HG02970 (cell line): ENCODE measurements around the gene DNAJA2.

Experiments
- ATAC-seq: cut with Tn5 transposase; IDR thresholded peaks from one replicate; pipeline ENCODE4 v1.9.1; 2021; ENCODE audit warnings: mild to moderate bottlenecking, moderate library complexity, moderate number of reproducible peaks; ENCODE audit not compliant: unreplicated experiment, low FRiP score

DNAJA2 gene

GRCh38 chr16:46929378-46930332, 43.8 kb downstream of the DNAJA2 start:
- no peak for ATAC-seq

- no peak for ATAC-seq
Observed at GRCh38 chr16:46928811-46929210, 44.7 kb downstream of the DNAJA2 start.

GRCh38 chr16:46927273-46927672, 46.2 kb downstream of the DNAJA2 start:
- ATAC-seq = no peak

GRCh38 chr16:46926470-46927225, 46.8 kb downstream of the DNAJA2 start:
- ATAC-seq = no peak

- ATAC-seq = no peak
Observed at GRCh38 chr16:46924402-46924801, 49.1 kb downstream of the DNAJA2 start.

GRCh38 chr16:46923513-46924295, 49.8 kb downstream of the DNAJA2 start:
- ATAC-seq = no peak

- ATAC-seq = no peak
Observed at GRCh38 chr16:46922239-46922638, 51.2 kb downstream of the DNAJA2 start.

- no peak for ATAC-seq
Observed at GRCh38 chr16:46920402-46921068, 52.9 kb downstream of the DNAJA2 start.

GRCh38 chr16:46918905-46919792, 54.3 kb downstream of the DNAJA2 start:
- ATAC-seq = peak; percentile 74

GRCh38 chr16:46918400-46918799, 55.1 kb downstream of the DNAJA2 start:
- ATAC-seq = no peak

- ATAC-seq = no peak
Observed at GRCh38 chr16:46916980-46917379, 56.5 kb downstream of the DNAJA2 start.

- ATAC-seq = no peak
Observed at GRCh38 chr16:46915483-46916025, 57.9 kb downstream of the DNAJA2 start.

- no peak for ATAC-seq
Observed at GRCh38 chr16:46914556-46915201, 58.8 kb downstream of the DNAJA2 start.

- no peak for ATAC-seq
Observed at GRCh38 chr16:46911650-46912049, 61.8 kb downstream of the DNAJA2 start.

GRCh38 chr16:46911038-46911437, 62.4 kb downstream of the DNAJA2 start:
- no peak for ATAC-seq

GRCh38 chr16:46908540-46909372, 64.7 kb downstream of the DNAJA2 start:
- no peak for ATAC-seq

- no peak for ATAC-seq
Observed at GRCh38 chr16:46907061-46907774, 66.3 kb downstream of the DNAJA2 start.
